HG03064 (cell line): ENCODE measurements around the gene TEN1.
A peak's percentile ranks its signal among the peaks of the same experiment; 100 is the strongest.
"Not testable (repeated sequence)": the region's sequence is repeated elsewhere in the genome, so short reads cannot be mapped to it uniquely, and the experiment has no call there.

Experiments
- ATAC-seq: cut with Tn5 transposase; IDR thresholded peaks from one replicate; pipeline ENCODE4 v1.9.1; 2021; ENCODE audit warnings: low read depth; ENCODE audit not compliant: unreplicated experiment

TEN1 gene

DNA sequence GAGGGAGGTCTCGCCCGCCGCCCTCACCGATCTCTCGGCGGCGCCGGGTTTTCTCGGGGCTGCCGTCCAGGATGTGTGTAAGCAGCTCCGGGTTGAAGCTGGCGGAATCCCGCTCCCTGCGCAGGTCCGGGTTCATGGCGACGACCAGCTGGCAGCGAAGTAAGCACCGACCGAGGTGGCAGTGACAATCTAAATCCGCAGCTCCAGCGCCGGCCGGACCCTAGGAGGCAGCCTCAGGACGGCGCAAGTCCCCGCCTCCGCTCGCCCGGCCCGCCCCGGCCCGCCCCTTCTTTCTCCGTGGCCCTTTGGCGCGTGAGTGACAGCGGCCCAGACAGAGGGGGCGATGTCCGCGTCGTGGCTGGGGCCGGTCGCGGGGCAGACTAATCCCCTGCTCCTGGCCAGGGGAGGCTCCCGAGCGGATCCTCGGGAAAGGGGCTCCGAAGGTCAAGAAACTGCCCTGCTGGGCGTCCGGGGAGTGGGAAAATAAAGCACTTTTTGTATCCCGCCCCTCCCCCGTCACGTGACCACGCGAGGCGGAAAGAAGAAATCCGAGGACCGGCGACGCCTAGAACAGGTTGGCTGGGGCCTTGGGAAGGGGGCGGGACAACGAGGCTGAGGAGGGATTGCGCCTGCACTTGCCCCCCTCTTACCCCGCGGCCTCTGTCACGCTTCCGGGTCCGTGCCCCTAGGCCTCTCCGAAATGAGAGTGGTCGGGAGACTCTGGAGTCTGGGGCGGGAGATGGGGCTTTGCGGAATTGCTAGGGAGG lies at the start of gene TEN1, which contains the start of gene ACOX1:
TSS of gene TEN1 (plus strand) at position 303 of the 767 bp plus-strand sequence. CDS start 6,953 bp downstream, outside the sequence.
TSS of gene ACOX1 (minus strand) at position 229 of the 767 bp plus-strand sequence. CDS start at position 136, 93 bp downstream.
- ATAC-seq, result peak; percentile 84

GRCh38 chr17:75931062-75931461 lies 48.0 kb upstream of the TEN1 start:
- no peak for ATAC-seq

DNA sequence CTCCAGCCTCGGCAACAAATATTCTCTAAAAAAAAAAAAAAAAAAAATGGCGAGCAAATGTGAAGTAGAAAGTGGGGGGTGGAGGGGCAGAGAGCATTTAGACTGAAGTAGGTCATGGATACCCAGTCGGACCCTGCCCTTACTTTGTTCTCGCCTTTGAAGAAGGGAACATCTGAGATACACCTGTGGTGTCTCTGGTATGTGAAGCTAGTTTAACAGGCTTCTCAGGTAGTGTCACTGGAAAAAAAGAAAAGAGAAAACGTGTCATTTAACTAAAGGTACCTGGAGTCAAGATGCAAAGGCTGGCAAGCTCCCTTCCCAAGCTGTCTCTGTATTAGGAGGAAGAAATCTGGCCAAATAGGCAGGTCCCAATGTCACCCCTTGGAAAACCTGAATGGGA lies 46.2 kb upstream of the TEN1 start:
- no peak for ATAC-seq

- ATAC-seq, result no peak
Measured at GRCh38 chr17:75933808-75934207, 45.2 kb upstream of the TEN1 start.

GRCh38 chr17:75937652-75938051 lies 41.4 kb upstream of the TEN1 start:
- ATAC-seq, result no peak

DNA sequence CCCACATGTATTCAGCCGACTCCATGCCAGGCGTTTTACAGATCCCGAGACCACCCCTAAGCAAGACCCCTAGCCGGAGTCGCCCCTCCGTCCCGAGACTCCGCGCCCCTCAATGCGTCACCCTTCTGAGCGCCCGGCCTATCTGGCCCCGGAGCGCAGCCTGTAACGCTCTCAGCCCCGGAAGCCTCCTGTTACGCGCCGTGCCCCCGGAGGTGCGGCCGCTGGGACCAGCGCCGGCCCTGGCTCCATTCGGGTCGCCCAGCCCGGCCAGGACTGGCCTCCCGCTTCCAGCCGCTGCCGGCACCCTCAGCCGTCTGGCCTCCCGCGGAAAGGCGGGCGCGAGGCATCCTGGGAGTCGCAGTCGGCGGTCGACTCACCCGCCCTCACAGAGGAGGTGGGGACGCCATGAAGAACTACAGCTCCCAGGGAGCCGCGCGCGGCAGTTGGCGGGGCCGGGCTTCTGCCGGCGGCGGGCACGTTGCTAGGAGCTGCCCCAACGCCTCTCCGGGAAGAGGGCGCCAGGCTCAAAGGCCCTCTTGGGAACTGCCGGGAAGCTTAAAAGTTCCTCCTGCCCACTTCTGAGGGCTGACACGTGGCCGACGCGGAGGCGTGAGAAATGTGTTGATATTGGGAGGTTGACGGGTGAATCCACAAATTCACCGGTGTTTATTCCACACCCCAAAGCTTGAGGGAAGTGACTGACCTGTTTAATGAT lies 38.2 kb upstream of the TEN1 start, which contains the start of gene FBF1:
TSS of gene FBF1 (minus strand) at position 316 of the 715 bp plus-strand sequence. CDS start 2,893 bp downstream, outside the sequence.
- ATAC-seq, result peak; percentile 94

DNA sequence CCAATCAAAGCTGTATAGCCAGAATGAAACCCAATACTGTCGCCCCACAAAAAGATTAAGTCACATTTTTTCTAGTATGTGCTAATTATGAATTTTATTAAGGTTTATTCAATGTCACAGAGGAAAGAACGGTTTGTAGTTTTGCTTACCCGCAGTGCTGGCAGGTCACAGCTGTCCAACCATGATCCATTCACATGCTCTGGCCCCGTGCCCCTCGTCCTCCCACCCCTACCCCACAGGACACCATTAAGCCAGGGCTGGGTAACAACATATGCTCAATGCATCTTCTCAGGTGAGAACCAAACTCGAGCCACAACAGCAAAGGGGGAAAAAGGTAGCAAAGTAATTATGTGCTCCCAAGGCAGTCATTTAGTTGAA lies 37.6 kb upstream of the TEN1 start:
- ATAC-seq, result no peak

- no peak for ATAC-seq
Measured at GRCh38 chr17:75942473-75942872, 36.6 kb upstream of the TEN1 start.

GRCh38 chr17:75943491-75943890 lies 35.5 kb upstream of the TEN1 start:
- ATAC-seq, result no peak

GRCh38 chr17:75945211-75945610 lies 33.8 kb upstream of the TEN1 start:
- ATAC-seq, result no peak

- no peak for ATAC-seq
Measured at GRCh38 chr17:75950421-75950820, 28.6 kb upstream of the TEN1 start.

GRCh38 chr17:75950855-75951554 lies 28.0 kb upstream of the TEN1 start:
- ATAC-seq, result no peak

- ATAC-seq, result no peak
Measured at GRCh38 chr17:75959051-75959838, 19.8 kb upstream of the TEN1 start.

DNA sequence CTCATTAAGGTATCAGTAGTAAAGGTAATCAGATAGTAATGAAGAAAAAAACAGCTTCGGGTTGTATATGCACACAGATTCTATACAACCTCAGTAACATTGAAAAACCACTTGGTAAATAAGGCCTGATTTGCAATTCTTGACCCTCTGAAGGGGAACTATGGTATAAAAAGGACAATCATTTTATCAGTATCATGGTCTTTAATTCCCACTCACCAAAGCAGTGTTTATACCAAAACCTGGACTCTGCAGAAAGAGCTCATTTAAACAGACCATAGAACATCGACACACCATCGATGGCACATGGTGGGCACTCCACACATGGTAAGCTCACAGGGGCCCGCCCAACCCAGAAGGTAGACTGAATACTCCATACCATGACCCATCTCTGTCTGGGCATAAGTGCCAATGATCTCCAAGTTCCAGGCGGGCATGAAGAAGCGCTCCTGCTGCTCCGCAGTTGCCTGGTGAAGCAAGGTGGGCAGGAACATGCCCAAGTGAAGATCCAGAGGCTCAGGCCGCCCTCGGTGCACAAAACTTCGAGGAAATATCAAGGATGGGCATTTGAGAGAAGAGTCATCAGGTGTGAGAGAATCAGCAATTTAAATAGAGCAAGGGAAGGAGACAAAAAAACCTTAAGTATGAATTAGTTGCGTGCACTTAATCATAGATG lies 19.1 kb upstream of the TEN1 start:
- ATAC-seq, result no peak

DNA sequence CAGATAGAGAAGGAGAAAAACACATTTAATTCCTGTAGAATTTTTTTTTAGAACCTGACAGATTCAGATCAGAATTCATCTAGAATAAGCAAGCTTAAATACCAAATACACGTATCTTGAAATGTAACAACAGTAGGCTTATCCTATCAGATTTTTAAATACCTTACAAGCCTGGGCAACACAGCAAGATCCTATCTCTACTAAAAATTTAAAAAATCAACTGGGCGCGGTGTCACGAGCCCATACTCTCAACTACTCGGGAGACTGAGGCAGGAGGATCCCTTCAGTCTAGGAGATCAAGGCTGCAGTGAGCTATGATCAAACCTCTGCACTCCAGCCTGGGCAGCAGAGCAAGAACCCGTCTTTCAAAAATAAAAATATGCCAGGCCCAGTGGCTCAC lies 13.6 kb upstream of the TEN1 start:
- ATAC-seq, result no peak

DNA sequence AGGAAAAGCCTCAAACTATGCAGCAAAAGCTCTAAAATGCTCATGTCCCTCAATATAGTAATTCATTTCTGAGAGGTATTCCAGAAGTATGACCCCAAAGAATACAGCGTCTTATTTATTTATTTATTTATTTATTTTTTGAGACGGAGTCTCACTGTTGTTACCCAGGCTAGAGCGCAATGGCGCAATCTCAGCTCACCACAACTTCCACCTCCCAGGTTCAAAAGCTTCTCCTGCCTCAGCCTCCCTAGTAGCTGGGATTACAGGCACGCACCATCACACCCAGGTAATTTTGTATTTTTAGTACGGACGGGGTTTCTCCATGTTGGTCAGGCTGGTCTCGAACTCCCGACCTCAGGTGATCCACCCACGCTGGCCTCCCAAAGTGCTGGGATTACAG lies 10.0 kb upstream of the TEN1 start:
- ATAC-seq, result not testable (repeated sequence)

- no peak for ATAC-seq
Measured at GRCh38 chr17:75970011-75970523, 9.0 kb upstream of the TEN1 start.

- no peak for ATAC-seq
Measured at GRCh38 chr17:75970626-75971025, 8.4 kb upstream of the TEN1 start.

GRCh38 chr17:75975187-75975586 lies 3.9 kb upstream of the TEN1 start:
- not testable (repeated sequence) for ATAC-seq

DNA sequence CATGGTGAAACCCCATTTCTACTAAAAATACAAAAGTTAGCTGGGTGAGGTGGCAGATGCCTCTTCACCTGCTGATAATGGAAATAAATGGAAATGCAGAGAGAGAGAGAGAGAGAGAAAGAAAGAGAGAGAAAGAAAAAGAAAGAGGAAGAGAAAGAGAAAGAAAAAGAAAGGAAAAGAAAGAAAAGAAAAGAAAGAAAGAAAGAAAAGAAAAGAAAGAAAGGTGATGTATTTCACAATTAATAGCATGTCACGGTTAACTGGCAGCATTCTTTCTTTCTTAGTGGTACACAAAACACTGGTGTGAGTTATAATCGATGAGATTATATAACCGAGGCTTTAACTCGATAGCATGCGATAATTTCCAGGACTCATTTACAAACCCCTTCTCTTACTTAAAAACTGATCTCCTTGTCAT lies 3.3 kb upstream of the TEN1 start:
- ATAC-seq, result no peak
